HEK293 (cell line): ENCODE data around the gene JUND.

Source experiments
- BCL11A ChIP-seq: fragments of 450-650 bp; formaldehyde crosslinking; IDR thresholded peaks from 2 replicates; pipeline ENCODE4 v1.5.1; 2016; ENCODE audit warnings: low read depth, missing biosample characterization, missing genetic modification characterization
- GLIS1 ChIP-seq: fragments of 450-650 bp; formaldehyde crosslinking; IDR thresholded peaks from 2 replicates; pipeline ENCODE4 v1.5.1; 2016; ENCODE audit warnings: missing biosample characterization, missing genetic modification characterization
- MEIS1 ChIP-seq: sonication (generic); formaldehyde crosslinking; IDR thresholded peaks from 2 replicates; pipeline ENCODE4 v1.8.1; 2022; ENCODE audit warnings: missing genetic modification reagents, mild to moderate bottlenecking, borderline replicate concordance
- MZF1 ChIP-seq: fragments of 450-650 bp; formaldehyde crosslinking; IDR thresholded peaks from 2 replicates; pipeline ENCODE4 v1.5.1; 2017; ENCODE audit warnings: missing biosample characterization, missing genetic modification characterization, borderline replicate concordance
- SP2 ChIP-seq: fragments of 450-650 bp; formaldehyde crosslinking; IDR thresholded peaks from 2 replicates; pipeline ENCODE4 v1.5.1; 2016; ENCODE audit warnings: missing biosample characterization, missing genetic modification characterization
- YY2 ChIP-seq: fragments of 450-650 bp; formaldehyde crosslinking; IDR thresholded peaks from 2 replicates; pipeline ENCODE4 v1.5.1; 2016; ENCODE audit warnings: missing biosample characterization, missing genetic modification characterization
- ZBTB21 ChIP-seq: fragments of 450-650 bp; formaldehyde crosslinking; IDR thresholded peaks from 2 replicates; pipeline ENCODE4 v1.5.1; 2017; ENCODE audit warnings: missing biosample characterization, missing genetic modification characterization
- ZNF10 ChIP-seq: fragments of 450-650 bp; formaldehyde crosslinking; IDR thresholded peaks from 2 replicates; pipeline ENCODE4 v1.5.1; 2017; ENCODE audit warnings: missing biosample characterization, missing genetic modification characterization
- ZNF121 ChIP-seq: fragments of 450-650 bp; formaldehyde crosslinking; IDR thresholded peaks from 2 replicates; pipeline ENCODE4 v1.5.1; 2016; ENCODE audit warnings: missing biosample characterization, missing genetic modification characterization
- ZNF202 ChIP-seq: fragments of 450-650 bp; formaldehyde crosslinking; IDR thresholded peaks from 2 replicates; pipeline ENCODE4 v1.5.1; 2016; ENCODE audit warnings: missing biosample characterization, missing genetic modification characterization, borderline replicate concordance
- ZNF341 ChIP-seq: fragments of 450-650 bp; formaldehyde crosslinking; IDR thresholded peaks from 2 replicates; pipeline ENCODE4; 2016; ENCODE audit warnings: low read depth, missing biosample characterization, missing genetic modification characterization
- ZNF426 ChIP-seq: fragments of 450-650 bp; formaldehyde crosslinking; IDR thresholded peaks from 2 replicates; pipeline ENCODE4 v1.5.1; 2017; ENCODE audit warnings: missing biosample characterization, missing genetic modification characterization, mild to moderate bottlenecking, inconsistent platforms, moderate library complexity
- ZNF600 ChIP-seq: fragments of 450-650 bp; formaldehyde crosslinking; IDR thresholded peaks from 2 replicates; pipeline ENCODE4 v1.5.1; 2016; ENCODE audit warnings: missing biosample characterization, missing genetic modification characterization
- ZNF791 ChIP-seq: fragments of 450-650 bp; formaldehyde crosslinking; IDR thresholded peaks from 2 replicates; pipeline ENCODE4 v1.5.1; 2016; ENCODE audit warnings: missing biosample characterization, missing genetic modification characterization
- TF ChIP-seq, protein P1 (sequence below): fragments of 450-650 bp; IDR thresholded peaks from 2 replicates; pipeline ENCODE4 v1.5.1; 2018; ENCODE audit warnings: missing biosample characterization, missing genetic modification characterization
- TF ChIP-seq, protein P2 (sequence below): fragments of 450-650 bp; formaldehyde crosslinking; IDR thresholded peaks from 2 replicates; pipeline ENCODE4 v1.5.1; 2016; ENCODE audit warnings: missing biosample characterization, missing genetic modification characterization
- TF ChIP-seq, protein P3 (sequence below): fragments of 450-650 bp; formaldehyde crosslinking; IDR thresholded peaks from 2 replicates; pipeline ENCODE4 v1.5.1; 2016; ENCODE audit warnings: missing biosample characterization, missing genetic modification characterization
- TF ChIP-seq, protein P4 (sequence below): fragments of 450-650 bp; formaldehyde crosslinking; IDR thresholded peaks from 2 replicates; pipeline ENCODE4 v1.5.1; 2016; ENCODE audit warnings: missing biosample characterization, missing genetic modification characterization
- TF ChIP-seq, protein P5 (sequence below): fragments of 450-650 bp; formaldehyde crosslinking; IDR thresholded peaks from 2 replicates; pipeline ENCODE4 v1.5.1; 2017; ENCODE audit warnings: missing biosample characterization, missing genetic modification characterization
- TF ChIP-seq, protein P6 (sequence below): fragments of 450-650 bp; formaldehyde crosslinking; conservative IDR thresholded peaks from 2 replicates; pipeline ENCODE4 v1.5.1; 2016; ENCODE audit warnings: low read depth, missing biosample characterization, missing genetic modification characterization
- TF ChIP-seq, protein P7 (sequence below): fragments of 450-650 bp; formaldehyde crosslinking; IDR thresholded peaks from 2 replicates; pipeline ENCODE4 v1.5.1; 2016; ENCODE audit warnings: missing biosample characterization, missing genetic modification characterization

The JUND gene

DNA sequence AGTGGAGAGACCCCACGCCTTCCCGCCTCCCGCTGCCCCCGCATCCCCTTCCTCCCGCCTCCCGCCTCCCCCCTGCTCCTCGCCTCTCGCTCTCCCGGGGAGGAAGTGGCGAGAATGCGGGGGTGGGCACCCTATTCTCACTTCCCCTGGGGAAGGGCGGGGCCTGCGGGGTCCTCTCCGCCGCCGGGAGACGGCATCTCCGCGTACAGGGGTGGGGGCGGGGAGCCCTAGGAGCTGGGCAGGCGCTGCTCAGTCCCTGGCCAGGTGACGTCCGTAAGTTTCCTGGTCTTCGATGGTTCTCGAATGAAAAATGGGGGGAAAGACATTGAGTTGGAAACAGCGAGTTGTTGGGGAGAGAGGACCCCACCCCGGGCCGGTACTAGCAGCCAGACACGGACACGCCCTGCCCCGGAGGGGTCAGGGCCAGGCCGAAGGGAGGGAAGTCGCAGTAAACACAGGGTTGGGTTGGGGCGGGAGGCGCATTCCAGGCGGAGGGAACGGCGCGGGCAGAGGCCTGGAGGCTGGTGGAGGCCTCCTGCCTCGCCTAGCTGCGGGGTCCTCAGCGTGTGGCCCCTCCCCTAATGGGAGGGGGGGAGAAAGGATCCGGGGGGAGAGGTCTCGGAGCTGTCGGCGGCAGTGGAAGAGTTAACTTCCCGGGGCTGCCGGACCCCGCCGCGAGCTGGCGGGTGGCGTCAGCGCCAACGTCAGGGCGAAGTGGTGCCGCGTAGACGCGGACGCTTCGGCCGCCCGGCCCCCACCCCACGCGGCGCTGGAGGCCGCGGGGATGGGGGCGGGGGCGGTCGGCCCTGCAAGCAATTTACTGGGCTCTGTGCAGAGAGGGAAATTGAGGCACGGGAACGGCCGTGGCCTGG, 10.4 kb upstream of the JUND start (continued):
- TF ChIP-seq, protein P1, sequence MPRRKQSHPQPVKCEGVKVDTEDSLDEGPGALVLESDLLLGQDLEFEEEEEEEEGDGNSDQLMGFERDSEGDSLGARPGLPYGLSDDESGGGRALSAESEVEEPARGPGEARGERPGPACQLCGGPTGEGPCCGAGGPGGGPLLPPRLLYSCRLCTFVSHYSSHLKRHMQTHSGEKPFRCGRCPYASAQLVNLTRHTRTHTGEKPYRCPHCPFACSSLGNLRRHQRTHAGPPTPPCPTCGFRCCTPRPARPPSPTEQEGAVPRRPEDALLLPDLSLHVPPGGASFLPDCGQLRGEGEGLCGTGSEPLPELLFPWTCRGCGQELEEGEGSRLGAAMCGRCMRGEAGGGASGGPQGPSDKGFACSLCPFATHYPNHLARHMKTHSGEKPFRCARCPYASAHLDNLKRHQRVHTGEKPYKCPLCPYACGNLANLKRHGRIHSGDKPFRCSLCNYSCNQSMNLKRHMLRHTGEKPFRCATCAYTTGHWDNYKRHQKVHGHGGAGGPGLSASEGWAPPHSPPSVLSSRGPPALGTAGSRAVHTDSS = no peak
- peak; percentile 97 for TF ChIP-seq GLIS1 (tag by site-specific recombination)
- TF ChIP-seq, protein P2, sequence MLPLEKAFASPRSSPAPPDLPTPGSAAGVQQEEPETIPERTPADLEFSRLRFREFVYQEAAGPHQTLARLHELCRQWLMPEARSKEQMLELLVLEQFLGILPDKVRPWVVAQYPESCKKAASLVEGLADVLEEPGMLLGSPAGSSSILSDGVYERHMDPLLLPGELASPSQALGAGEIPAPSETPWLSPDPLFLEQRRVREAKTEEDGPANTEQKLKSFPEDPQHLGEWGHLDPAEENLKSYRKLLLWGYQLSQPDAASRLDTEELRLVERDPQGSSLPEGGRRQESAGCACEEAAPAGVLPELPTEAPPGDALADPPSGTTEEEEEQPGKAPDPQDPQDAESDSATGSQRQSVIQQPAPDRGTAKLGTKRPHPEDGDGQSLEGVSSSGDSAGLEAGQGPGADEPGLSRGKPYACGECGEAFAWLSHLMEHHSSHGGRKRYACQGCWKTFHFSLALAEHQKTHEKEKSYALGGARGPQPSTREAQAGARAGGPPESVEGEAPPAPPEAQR (tag by site-specific recombination) = no peak
- TF ChIP-seq, protein P3, sequence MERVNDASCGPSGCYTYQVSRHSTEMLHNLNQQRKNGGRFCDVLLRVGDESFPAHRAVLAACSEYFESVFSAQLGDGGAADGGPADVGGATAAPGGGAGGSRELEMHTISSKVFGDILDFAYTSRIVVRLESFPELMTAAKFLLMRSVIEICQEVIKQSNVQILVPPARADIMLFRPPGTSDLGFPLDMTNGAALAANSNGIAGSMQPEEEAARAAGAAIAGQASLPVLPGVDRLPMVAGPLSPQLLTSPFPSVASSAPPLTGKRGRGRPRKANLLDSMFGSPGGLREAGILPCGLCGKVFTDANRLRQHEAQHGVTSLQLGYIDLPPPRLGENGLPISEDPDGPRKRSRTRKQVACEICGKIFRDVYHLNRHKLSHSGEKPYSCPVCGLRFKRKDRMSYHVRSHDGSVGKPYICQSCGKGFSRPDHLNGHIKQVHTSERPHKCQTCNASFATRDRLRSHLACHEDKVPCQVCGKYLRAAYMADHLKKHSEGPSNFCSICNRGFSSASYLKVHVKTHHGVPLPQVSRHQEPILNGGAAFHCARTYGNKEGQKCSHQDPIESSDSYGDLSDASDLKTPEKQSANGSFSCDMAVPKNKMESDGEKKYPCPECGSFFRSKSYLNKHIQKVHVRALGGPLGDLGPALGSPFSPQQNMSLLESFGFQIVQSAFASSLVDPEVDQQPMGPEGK (tag by site-specific recombination) = peak; percentile 89
- TF ChIP-seq ZNF791 (tag by site-specific recombination) = no peak
- TF ChIP-seq YY2 (tag by site-specific recombination) = 0 out of 2 replicates have a peak, but pooled peaks have one; percentile 25
- TF ChIP-seq ZNF600 (tag by site-specific recombination) = peak; percentile 75
- TF ChIP-seq, protein P4, sequence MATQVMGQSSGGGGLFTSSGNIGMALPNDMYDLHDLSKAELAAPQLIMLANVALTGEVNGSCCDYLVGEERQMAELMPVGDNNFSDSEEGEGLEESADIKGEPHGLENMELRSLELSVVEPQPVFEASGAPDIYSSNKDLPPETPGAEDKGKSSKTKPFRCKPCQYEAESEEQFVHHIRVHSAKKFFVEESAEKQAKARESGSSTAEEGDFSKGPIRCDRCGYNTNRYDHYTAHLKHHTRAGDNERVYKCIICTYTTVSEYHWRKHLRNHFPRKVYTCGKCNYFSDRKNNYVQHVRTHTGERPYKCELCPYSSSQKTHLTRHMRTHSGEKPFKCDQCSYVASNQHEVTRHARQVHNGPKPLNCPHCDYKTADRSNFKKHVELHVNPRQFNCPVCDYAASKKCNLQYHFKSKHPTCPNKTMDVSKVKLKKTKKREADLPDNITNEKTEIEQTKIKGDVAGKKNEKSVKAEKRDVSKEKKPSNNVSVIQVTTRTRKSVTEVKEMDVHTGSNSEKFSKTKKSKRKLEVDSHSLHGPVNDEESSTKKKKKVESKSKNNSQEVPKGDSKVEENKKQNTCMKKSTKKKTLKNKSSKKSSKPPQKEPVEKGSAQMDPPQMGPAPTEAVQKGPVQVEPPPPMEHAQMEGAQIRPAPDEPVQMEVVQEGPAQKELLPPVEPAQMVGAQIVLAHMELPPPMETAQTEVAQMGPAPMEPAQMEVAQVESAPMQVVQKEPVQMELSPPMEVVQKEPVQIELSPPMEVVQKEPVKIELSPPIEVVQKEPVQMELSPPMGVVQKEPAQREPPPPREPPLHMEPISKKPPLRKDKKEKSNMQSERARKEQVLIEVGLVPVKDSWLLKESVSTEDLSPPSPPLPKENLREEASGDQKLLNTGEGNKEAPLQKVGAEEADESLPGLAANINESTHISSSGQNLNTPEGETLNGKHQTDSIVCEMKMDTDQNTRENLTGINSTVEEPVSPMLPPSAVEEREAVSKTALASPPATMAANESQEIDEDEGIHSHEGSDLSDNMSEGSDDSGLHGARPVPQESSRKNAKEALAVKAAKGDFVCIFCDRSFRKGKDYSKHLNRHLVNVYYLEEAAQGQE (tag by site-specific recombination) = no peak
- no peak for TF ChIP-seq ZNF426 (tag by site-specific recombination)
- TF ChIP-seq, protein P5, sequence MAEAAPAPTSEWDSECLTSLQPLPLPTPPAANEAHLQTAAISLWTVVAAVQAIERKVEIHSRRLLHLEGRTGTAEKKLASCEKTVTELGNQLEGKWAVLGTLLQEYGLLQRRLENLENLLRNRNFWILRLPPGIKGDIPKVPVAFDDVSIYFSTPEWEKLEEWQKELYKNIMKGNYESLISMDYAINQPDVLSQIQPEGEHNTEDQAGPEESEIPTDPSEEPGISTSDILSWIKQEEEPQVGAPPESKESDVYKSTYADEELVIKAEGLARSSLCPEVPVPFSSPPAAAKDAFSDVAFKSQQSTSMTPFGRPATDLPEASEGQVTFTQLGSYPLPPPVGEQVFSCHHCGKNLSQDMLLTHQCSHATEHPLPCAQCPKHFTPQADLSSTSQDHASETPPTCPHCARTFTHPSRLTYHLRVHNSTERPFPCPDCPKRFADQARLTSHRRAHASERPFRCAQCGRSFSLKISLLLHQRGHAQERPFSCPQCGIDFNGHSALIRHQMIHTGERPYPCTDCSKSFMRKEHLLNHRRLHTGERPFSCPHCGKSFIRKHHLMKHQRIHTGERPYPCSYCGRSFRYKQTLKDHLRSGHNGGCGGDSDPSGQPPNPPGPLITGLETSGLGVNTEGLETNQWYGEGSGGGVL (tag by site-specific recombination) = peak; percentile 93
- TF ChIP-seq ZNF10 = peak; percentile 37; the same call in 1 of the 2 replicates
- peak; percentile 93 for TF ChIP-seq ZBTB21 (tag by site-specific recombination)
- no peak for TF ChIP-seq ZNF121 (tag by site-specific recombination)
- TF ChIP-seq MEIS1 = no peak
- no peak for TF ChIP-seq ZNF202 (tag by site-specific recombination)
- TF ChIP-seq MZF1 (tag by site-specific recombination) = no peak
- TF ChIP-seq, protein P6, sequence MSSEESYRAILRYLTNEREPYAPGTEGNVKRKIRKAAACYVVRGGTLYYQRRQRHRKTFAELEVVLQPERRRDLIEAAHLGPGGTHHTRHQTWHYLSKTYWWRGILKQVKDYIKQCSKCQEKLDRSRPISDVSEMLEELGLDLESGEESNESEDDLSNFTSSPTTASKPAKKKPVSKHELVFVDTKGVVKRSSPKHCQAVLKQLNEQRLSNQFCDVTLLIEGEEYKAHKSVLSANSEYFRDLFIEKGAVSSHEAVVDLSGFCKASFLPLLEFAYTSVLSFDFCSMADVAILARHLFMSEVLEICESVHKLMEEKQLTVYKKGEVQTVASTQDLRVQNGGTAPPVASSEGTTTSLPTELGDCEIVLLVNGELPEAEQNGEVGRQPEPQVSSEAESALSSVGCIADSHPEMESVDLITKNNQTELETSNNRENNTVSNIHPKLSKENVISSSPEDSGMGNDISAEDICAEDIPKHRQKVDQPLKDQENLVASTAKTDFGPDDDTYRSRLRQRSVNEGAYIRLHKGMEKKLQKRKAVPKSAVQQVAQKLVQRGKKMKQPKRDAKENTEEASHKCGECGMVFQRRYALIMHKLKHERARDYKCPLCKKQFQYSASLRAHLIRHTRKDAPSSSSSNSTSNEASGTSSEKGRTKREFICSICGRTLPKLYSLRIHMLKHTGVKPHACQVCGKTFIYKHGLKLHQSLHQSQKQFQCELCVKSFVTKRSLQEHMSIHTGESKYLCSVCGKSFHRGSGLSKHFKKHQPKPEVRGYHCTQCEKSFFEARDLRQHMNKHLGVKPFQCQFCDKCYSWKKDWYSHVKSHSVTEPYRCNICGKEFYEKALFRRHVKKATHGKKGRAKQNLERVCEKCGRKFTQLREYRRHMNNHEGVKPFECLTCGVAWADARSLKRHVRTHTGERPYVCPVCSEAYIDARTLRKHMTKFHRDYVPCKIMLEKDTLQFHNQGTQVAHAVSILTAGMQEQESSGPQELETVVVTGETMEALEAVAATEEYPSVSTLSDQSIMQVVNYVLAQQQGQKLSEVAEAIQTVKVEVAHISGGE (tag by site-specific recombination) = peak; percentile 14; the same call in 1 of the 2 replicates
- TF ChIP-seq BCL11A (tag by site-specific recombination) = 0 out of 2 replicates have a peak, but pooled peaks have one; percentile 36
- TF ChIP-seq, protein P7, sequence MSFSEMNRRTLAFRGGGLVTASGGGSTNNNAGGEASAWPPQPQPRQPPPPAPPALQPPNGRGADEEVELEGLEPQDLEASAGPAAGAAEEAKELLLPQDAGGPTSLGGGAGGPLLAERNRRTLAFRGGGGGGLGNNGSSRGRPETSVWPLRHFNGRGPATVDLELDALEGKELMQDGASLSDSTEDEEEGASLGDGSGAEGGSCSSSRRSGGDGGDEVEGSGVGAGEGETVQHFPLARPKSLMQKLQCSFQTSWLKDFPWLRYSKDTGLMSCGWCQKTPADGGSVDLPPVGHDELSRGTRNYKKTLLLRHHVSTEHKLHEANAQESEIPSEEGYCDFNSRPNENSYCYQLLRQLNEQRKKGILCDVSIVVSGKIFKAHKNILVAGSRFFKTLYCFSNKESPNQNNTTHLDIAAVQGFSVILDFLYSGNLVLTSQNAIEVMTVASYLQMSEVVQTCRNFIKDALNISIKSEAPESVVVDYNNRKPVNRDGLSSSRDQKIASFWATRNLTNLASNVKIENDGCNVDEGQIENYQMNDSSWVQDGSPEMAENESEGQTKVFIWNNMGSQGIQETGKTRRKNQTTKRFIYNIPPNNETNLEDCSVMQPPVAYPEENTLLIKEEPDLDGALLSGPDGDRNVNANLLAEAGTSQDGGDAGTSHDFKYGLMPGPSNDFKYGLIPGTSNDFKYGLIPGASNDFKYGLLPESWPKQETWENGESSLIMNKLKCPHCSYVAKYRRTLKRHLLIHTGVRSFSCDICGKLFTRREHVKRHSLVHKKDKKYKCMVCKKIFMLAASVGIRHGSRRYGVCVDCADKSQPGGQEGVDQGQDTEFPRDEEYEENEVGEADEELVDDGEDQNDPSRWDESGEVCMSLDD (tag by site-specific recombination) = peak; percentile 83
- TF ChIP-seq SP2 (tag by site-specific recombination) = peak; percentile 79
- peak; percentile 94 for TF ChIP-seq ZNF341 (tag by site-specific recombination)
